CD4-positive, alpha-beta T cell treated with Interleukin-2 at 100 ng/mL for 4 hours (primary cell): ENCODE results near the gene CDK15.

Source experiments
- DNase-seq: peaks from one replicate; pipeline ENCODE4 v3.0.0-alpha.2; 2020; ENCODE audit warnings: low spot score

Gene CDK15

GRCh38 chr2:201911372-201911771, 105.0 kb downstream of the CDK15 start:
- no peak for DNase-seq

GRCh38 chr2:201913201-201913600, 106.9 kb downstream of the CDK15 start:
- DNase-seq, result no peak

GRCh38 chr2:201915446-201915845, 109.1 kb downstream of the CDK15 start:
- DNase-seq, result no peak

- DNase-seq, result no peak
These were observed 110.2 kb downstream of the CDK15 start for GRCh38 chr2:201916565-201916964.

DNA sequence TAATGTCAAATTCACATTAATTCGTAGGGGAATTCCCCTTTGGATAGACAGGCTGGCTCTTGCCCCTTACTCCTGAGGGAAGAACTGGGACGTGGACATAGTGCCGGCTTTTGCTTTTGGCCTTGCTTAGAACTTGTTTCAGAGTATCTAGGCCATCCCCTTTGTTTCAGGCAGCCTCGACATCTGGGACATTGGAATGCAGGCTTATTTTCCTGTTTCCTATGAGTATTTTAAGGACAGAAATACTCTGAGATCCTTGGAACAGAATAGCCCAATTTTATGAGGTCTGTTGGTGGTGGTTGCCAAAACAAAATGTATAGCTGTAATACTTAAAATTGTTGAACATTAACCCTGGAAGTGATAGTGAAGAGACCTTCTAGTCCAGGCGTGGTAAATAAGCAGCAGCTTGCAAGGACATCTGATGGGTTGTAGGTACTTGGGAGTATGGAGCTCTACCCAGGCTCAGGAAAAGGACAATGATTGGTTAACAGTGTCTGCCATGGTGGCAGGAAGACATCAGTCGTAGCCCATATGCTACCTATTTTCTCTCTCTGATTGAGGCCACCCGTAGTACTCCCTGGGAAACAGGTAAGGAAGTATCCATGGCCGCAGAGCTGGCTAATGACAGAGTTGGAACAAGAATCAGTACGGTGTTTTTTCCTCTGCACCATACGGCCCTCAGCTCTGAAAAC, 112.4 kb downstream of the CDK15 start:
- no peak for DNase-seq

DNA sequence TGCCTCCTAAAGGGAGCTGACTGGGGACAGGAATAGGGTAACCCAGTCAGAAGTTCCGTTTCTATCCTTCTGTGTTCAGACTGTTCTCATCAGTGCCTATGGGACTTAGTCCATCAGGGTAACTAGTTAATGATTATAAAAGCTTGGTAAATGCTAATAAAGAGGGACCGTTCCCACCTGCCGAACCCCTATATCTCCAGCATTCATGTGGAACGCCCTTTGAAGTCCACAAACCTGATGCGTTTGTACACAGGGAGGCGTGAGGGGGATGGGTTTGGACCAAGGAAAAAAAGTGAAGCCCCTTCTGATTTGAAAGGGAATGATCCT, 112.9 kb downstream of the CDK15 start:
- DNase-seq, result no peak

GRCh38 chr2:201923436-201924328, 117.3 kb downstream of the CDK15 start:
- no peak for DNase-seq

DNA sequence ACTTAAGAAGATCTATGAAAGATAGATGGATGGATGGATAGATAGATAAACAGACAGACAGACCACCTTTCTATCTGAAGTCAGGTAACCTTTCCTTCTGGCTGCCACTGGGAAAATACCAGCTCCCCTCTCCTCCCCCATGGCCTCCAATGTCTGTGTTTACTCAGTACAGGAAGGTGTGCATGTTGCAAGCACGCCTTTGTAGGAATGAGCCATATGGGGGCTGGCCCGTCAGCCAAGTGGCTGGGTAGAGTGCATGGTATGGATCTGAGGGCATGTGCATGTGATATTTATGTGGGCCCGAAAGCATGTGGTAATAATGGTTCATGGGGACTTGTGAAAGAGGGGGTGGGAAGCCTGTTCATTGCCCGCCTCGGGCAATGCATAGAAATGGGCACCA, 118.1 kb downstream of the CDK15 start:
- no peak for DNase-seq

- no peak for DNase-seq
These were observed 118.7 kb downstream of the CDK15 start for GRCh38 chr2:201925056-201925455.

DNA sequence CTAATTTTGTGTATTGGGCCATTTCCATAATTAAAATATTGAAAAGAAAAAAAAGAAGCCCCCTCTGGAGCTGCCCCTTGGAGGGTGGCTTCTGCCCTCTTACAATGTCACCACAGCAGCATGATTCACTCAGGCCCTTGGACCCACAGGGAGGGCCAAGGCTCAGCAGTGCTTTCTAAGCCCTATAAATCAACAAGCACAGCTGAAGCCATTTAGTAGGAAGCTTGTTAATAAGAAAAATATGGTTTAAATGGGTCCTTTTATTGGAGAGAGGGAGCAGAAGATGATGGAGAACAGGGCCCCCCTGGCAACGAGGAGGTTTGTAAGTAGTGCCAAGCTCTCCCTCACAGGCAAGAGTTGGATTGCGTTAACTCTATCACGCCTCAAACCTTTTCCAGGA, 119.7 kb downstream of the CDK15 start:
- no peak for DNase-seq

DNA sequence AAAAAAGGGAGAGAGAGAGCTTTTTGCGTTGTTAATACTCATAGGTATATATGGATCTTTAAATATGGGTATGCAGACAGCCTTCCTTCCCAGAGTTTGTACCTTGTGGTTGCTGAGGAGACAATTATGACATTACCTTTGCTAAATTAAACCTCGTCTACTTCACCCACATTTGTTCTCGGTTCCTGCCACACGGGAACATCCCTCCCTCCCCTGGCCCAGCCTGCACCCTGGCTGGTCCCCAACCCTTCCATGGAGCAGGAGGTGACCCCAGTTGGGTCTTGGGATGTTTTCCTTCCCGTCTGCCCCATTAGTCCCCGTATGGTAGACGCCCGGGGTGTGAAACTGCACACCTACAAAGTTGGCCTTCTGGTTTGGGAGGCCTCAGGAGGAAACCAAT, 122.0 kb downstream of the CDK15 start:
- DNase-seq, result no peak

- DNase-seq, result no peak
These were observed 123.1 kb downstream of the CDK15 start for GRCh38 chr2:201929281-201930026.

- DNase-seq, result no peak
These were observed 123.7 kb downstream of the CDK15 start for GRCh38 chr2:201930043-201930442.

- DNase-seq, result no peak
These were observed 124.5 kb downstream of the CDK15 start for GRCh38 chr2:201930831-201931230.

GRCh38 chr2:201931475-201931874, 125.1 kb downstream of the CDK15 start:
- no peak for DNase-seq

GRCh38 chr2:201931951-201932350, 125.6 kb downstream of the CDK15 start:
- DNase-seq, result no peak

DNA sequence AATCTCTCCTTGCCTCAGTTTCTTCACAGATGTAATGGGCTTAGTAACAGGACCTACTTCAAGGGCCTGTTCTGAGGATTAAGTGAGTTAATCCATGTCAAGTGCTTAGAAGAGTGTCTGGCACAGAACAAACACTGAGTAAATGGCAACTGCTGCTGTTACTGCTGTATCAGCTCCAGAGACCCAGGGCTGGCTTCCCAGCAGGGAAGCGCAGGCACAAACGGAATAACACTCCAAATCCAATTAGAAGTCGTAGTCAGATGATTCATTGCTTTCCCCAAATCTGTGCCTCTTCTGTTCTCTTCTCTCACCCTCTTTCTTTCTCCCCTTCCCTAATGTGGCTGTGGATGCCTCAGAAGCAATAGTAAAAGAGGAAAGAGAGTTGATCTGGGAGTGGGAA, 126.2 kb downstream of the CDK15 start:
- no peak for DNase-seq

- DNase-seq, result no peak
These were observed 127.5 kb downstream of the CDK15 start for GRCh38 chr2:201933792-201934237.

- DNase-seq, result no peak
These were observed 130.5 kb downstream of the CDK15 start for GRCh38 chr2:201936817-201937216.

DNA sequence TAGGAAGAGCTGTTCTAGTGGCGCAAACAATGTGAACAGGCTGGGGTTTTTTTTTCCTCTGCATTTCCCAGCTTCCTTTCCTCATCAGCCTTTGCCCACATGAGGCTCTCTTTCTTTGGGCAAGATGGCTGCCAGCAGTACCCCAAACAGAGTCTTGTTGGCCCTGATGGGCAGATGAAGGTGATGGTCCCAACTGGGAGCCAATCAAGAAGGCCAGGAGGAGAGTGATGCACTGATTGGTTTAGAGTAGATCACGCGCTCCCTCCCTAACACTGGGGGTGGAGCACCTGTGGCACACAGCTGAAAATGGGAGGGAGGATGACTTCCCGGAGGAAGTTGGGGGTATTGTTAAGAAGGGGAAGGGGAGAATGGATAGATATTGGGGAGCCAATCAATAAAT, 131.0 kb downstream of the CDK15 start:
- no peak for DNase-seq

GRCh38 chr2:201938156-201938775, 131.9 kb downstream of the CDK15 start:
- DNase-seq, result no peak

- no peak for DNase-seq
These were observed 132.4 kb downstream of the CDK15 start for GRCh38 chr2:201938781-201939180.
